ENCODE results near the gene SAAL1. TPM values are rescaled to one million over a fixed set of nuclear protein-coding genes. Genes with fewer than 3 reads are reported as not detected.

SAAL1 gene
- total RNA-seq, 1 donor from 2014 or later = 42.9 TPM

DNA sequence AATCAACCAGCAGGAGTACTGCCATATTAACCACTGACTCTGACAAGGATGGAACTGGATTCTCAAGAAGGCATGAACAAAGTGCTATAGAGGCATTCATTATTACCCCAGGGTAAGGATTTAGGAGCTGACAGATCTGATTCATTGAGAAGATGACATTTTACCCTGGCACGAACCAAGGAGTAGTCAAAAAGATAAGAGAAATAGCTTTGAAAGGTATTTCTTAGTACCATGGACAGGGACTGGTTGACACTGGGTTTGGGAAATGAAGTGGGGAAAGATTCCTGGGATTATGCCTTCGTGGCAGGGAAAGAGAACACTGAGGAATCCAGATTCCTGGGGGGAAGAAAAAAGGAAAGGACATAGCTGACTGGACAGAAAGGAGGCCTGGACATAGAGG, 5.1 kb upstream of the SAAL1 start:
- DNase-seq (ENCODE audit: low spot score) = no peak
- peaks cover 18% of the 10 kb centered on the region for H3K4me1 Mint-ChIP-seq (ENCODE audit: low read depth)
- no peaks in the 10 kb centered on the region for H3K36me3 Mint-ChIP-seq (ENCODE audit: low read depth)
- intact Hi-C loops (cut with micrococcal nuclease) = no loop called here
- H3K9me3 Mint-ChIP-seq = no peaks in the 10 kb centered on the region
- H3K4me3 Mint-ChIP-seq = no peak overlapping the region
- peaks cover 29% of the 10 kb centered on the region for H3K27me3 Mint-ChIP-seq (ENCODE audit: insufficient read depth)
- no peak overlapping the region for H3K27ac Mint-ChIP-seq

DNA sequence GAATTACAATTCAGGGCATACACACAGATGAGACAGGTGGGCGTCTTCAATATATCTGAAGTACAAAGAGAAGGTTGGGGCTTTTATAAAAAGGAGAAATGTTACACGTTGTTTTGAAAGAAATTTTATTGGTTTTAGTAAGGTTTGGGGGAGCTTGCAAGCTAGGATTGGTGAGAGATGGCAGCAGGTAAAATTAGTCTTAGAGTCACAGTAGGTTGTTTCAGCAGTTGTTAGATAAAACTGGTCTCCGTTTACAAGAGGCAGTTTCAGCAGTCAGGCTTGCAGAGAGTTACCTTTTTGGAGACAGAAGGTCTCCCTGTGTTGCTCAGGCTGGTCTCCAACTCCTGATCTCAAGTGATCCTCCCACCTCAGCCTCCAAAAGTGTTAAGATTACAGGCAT, 2.4 kb upstream of the SAAL1 start:
- no peak for DNase-seq (ENCODE audit: low spot score)
- intact Hi-C loops (cut with micrococcal nuclease) = loop anchor here (5.0 to 10.0 kb wide), 3 partner anchors 274 to 1134 kb away; partner anchors contain the start of gene E2F8
- H3K4me3 Mint-ChIP-seq = no peak overlapping the region
- H3K36me3 Mint-ChIP-seq (ENCODE audit: low read depth) = peaks cover 8% of the 10 kb centered on the region
- no peak overlapping the region for H3K27ac Mint-ChIP-seq
- no peaks in the 10 kb centered on the region for H3K9me3 Mint-ChIP-seq
- H3K27me3 Mint-ChIP-seq (ENCODE audit: insufficient read depth) = peaks cover 15% of the 10 kb centered on the region
- H3K4me1 Mint-ChIP-seq (ENCODE audit: low read depth) = peaks cover 26% of the 10 kb centered on the region

DNA sequence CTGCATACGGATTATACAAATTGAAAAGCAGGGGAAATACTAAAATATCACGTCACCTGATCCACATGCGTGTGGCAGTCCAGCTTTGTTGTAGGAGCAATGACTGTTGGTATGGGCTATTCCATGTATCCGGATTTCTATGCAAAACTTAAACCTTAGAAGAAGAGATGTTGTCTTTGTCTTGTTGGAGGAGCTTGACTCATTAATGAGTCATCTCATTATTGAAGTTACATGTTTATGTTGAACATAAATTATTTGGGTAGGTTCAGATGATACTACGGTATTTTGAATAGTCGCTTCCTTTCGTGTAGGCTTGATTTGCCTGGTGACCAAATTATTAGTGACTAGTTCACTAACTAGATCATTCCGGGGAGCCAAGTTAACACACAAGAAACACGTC, 806 bp upstream of the SAAL1 start:
- peaks cover 18% of the 10 kb centered on the region for H3K36me3 Mint-ChIP-seq (ENCODE audit: low read depth)
- no peak overlapping the region for H3K27ac Mint-ChIP-seq
- H3K27me3 Mint-ChIP-seq (ENCODE audit: insufficient read depth) = peaks cover 4% of the 10 kb centered on the region
- no peaks in the 10 kb centered on the region for H3K9me3 Mint-ChIP-seq
- intact Hi-C loops (cut with micrococcal nuclease) = loop anchor here (1.0 to 10.0 kb wide), 9 partner anchors 93 to 1136 kb away; partner anchors contain the start of genes E2F8, GTF2H1, HPS5 and SERGEF
- peak overlapping the region; percentile 94 for H3K4me3 Mint-ChIP-seq
- peaks cover 27% of the 10 kb centered on the region for H3K4me1 Mint-ChIP-seq (ENCODE audit: low read depth)
- no peak for DNase-seq (ENCODE audit: low spot score)

GRCh38 chr11:18105086-18105801, 638 bp downstream of the SAAL1 start:
- no peak for DNase-seq (ENCODE audit: low spot score)
- Mint-ChIP-seq H3K36me3 (ENCODE audit: low read depth) (peaks cover 25% of the 10 kb centered on the region), H3K9me3 (no peaks in the 10 kb centered on the region), H3K4me3 (peak overlapping the region; percentile 94), H3K4me1 (ENCODE audit: low read depth) (peaks cover 33% of the 10 kb centered on the region), H3K27ac (peak overlapping the region; percentile 88), H3K27me3 (ENCODE audit: insufficient read depth) (peaks cover 3% of the 10 kb centered on the region)
- intact Hi-C loops (cut with micrococcal nuclease) = loop anchor here (5.0 to 10.0 kb wide), 3 partner anchors 277 to 1137 kb away; partner anchors contain the start of gene E2F8

GRCh38 chr11:18100926-18101656, 4.8 kb downstream of the SAAL1 start:
- peaks cover 27% of the 10 kb centered on the region for H3K36me3 Mint-ChIP-seq (ENCODE audit: low read depth)
- DNase-seq (ENCODE audit: low spot score) = no peak
- peaks cover 24% of the 10 kb centered on the region for H3K4me1 Mint-ChIP-seq (ENCODE audit: low read depth)
- no peak overlapping the region for H3K4me3 Mint-ChIP-seq
- H3K27me3 Mint-ChIP-seq (ENCODE audit: insufficient read depth) = no peaks in the 10 kb centered on the region
- no peaks in the 10 kb centered on the region for H3K9me3 Mint-ChIP-seq
- no peak overlapping the region for H3K27ac Mint-ChIP-seq
- intact Hi-C loops (cut with micrococcal nuclease) = loop anchor here (10.0 kb wide), 1 partner anchor 514 kb away; no protein-coding TSS in a partner anchor

- H3K4me1 Mint-ChIP-seq (ENCODE audit: low read depth) = no peaks in the 10 kb centered on the region
- peaks cover 37% of the 10 kb centered on the region for H3K36me3 Mint-ChIP-seq (ENCODE audit: low read depth)
- no peak overlapping the region for H3K4me3 Mint-ChIP-seq
- no peaks in the 10 kb centered on the region for H3K9me3 Mint-ChIP-seq
- H3K27me3 Mint-ChIP-seq (ENCODE audit: insufficient read depth) = no peaks in the 10 kb centered on the region
- intact Hi-C loops (cut with micrococcal nuclease) = no loop called here
- DNase-seq (ENCODE audit: low spot score) = no peak
- H3K27ac Mint-ChIP-seq = no peak overlapping the region
These were observed 11.9 kb downstream of the SAAL1 start for GRCh38 chr11:18093959-18094358.

- intact Hi-C loops (cut with micrococcal nuclease) = no loop called here
- Mint-ChIP-seq H3K4me3 (no peak overlapping the region), H3K27me3 (ENCODE audit: insufficient read depth) (no peaks in the 10 kb centered on the region), H3K9me3 (no peaks in the 10 kb centered on the region), H3K27ac (no peak overlapping the region), H3K36me3 (ENCODE audit: low read depth) (peaks cover 45% of the 10 kb centered on the region), H3K4me1 (ENCODE audit: low read depth) (no peaks in the 10 kb centered on the region)
- DNase-seq (ENCODE audit: low spot score) = no peak
These were observed 14.2 kb downstream of the SAAL1 start for GRCh38 chr11:18091731-18092130.

GRCh38 chr11:18088966-18089365, 16.9 kb downstream of the SAAL1 start:
- no peaks in the 10 kb centered on the region for H3K27me3 Mint-ChIP-seq (ENCODE audit: insufficient read depth)
- H3K4me1 Mint-ChIP-seq (ENCODE audit: low read depth) = no peaks in the 10 kb centered on the region
- no peak overlapping the region for H3K27ac Mint-ChIP-seq
- no peaks in the 10 kb centered on the region for H3K9me3 Mint-ChIP-seq
- no peak overlapping the region for H3K4me3 Mint-ChIP-seq
- DNase-seq (ENCODE audit: low spot score) = no peak
- intact Hi-C loops (cut with micrococcal nuclease) = no loop called here
- peaks cover 44% of the 10 kb centered on the region for H3K36me3 Mint-ChIP-seq (ENCODE audit: low read depth)

- Mint-ChIP-seq H3K9me3 (no peaks in the 10 kb centered on the region), H3K4me3 (no peak overlapping the region), H3K27ac (no peak overlapping the region), H3K36me3 (ENCODE audit: low read depth) (peaks cover 39% of the 10 kb centered on the region), H3K4me1 (ENCODE audit: low read depth) (no peaks in the 10 kb centered on the region), H3K27me3 (ENCODE audit: insufficient read depth) (no peaks in the 10 kb centered on the region)
- intact Hi-C loops (cut with micrococcal nuclease) = no loop called here
- DNase-seq (ENCODE audit: low spot score) = no peak
These were observed 17.5 kb downstream of the SAAL1 start for GRCh38 chr11:18088366-18088765.

DNA sequence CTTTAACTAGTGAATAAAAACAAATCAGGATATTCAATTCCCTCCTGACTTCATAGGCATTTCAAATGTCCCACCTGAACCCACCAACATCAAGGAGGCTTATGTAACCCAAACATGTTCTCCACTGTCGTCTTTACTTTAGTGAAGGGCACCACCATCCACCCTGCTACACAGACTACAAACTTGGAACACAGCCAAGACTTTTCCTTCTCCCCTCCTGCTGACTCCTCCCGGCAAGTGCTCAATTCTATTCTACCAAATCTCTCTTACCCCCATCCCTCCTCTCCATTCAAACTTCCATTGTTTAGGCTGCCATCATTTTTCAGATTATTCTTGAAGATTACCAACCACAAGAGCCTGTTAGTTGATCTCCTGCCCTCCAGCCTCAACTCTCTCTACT, 24.3 kb downstream of the SAAL1 start:
- H3K4me1 Mint-ChIP-seq (ENCODE audit: low read depth) = no peaks in the 10 kb centered on the region
- peaks cover 28% of the 10 kb centered on the region for H3K36me3 Mint-ChIP-seq (ENCODE audit: low read depth)
- intact Hi-C loops (cut with micrococcal nuclease) = no loop called here
- H3K27ac Mint-ChIP-seq = no peak overlapping the region
- DNase-seq (ENCODE audit: low spot score) = no peak
- H3K9me3 Mint-ChIP-seq = no peaks in the 10 kb centered on the region
- no peak overlapping the region for H3K4me3 Mint-ChIP-seq
- no peaks in the 10 kb centered on the region for H3K27me3 Mint-ChIP-seq (ENCODE audit: insufficient read depth)

DNA sequence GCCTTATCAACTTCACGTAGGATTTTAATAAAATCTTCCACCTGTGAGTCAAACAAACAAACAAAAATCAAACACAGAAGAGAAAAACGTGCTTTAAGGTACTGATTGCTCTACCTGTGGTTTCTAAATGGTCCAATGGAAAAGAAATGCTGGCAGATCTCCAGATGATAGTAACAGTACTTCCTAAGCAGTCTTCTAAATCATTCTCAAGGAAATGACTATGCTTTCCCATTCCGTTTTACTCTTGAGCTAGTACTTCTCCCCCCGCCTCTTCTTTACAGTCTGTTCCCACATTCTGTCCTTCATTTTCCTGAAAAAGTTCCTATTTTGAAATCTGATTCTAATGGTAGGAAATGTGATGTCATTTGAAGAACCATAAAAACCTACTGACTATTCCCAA, 25.4 kb downstream of the SAAL1 start:
- DNase-seq (ENCODE audit: low spot score) = no peak
- no peaks in the 10 kb centered on the region for H3K27me3 Mint-ChIP-seq (ENCODE audit: insufficient read depth)
- H3K27ac Mint-ChIP-seq = no peak overlapping the region
- intact Hi-C loops (cut with micrococcal nuclease) = no loop called here
- peaks cover 26% of the 10 kb centered on the region for H3K36me3 Mint-ChIP-seq (ENCODE audit: low read depth)
- no peaks in the 10 kb centered on the region for H3K4me1 Mint-ChIP-seq (ENCODE audit: low read depth)
- no peaks in the 10 kb centered on the region for H3K9me3 Mint-ChIP-seq
- H3K4me3 Mint-ChIP-seq = no peak overlapping the region

DNA sequence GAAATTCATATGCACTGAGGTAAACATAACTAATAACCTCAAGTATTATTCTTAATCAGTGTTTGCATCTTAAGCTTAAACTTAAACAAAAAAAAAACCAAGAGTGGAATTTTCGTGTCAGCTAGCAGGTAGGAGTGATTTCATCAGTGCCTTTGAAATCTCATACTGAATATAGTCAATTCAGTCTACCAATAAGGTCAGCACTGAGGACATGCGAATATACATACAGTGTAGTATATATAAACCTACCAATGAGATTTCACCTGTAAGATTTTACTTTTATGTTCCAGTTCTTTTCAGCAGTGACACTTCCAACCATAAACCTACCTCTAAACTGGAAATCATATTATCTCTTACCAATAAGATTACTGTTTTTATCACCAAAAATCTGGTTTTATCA, 27.0 kb downstream of the SAAL1 start:
- H3K27ac Mint-ChIP-seq = no peak overlapping the region

GRCh38 chr11:18075444-18075843, 30.4 kb downstream of the SAAL1 start:
- intact Hi-C loops (cut with micrococcal nuclease) = no loop called here
- Mint-ChIP-seq H3K27me3 (ENCODE audit: insufficient read depth) (no peaks in the 10 kb centered on the region), H3K9me3 (no peaks in the 10 kb centered on the region), H3K27ac (no peak overlapping the region), H3K36me3 (ENCODE audit: low read depth) (peaks cover 8% of the 10 kb centered on the region), H3K4me3 (no peak overlapping the region), H3K4me1 (ENCODE audit: low read depth) (no peaks in the 10 kb centered on the region)
- DNase-seq (ENCODE audit: low spot score) = no peak

More for the DNA sequence above, 27.0 kb downstream of the SAAL1 start:
- no peak for DNase-seq (ENCODE audit: low spot score)
- peaks cover 21% of the 10 kb centered on the region for H3K36me3 Mint-ChIP-seq (ENCODE audit: low read depth)
- H3K27me3 Mint-ChIP-seq (ENCODE audit: insufficient read depth) = no peaks in the 10 kb centered on the region
- H3K9me3 Mint-ChIP-seq = no peaks in the 10 kb centered on the region
- no peak overlapping the region for H3K4me3 Mint-ChIP-seq
- intact Hi-C loops (cut with micrococcal nuclease) = no loop called here
- no peaks in the 10 kb centered on the region for H3K4me1 Mint-ChIP-seq (ENCODE audit: low read depth)
